A549 (cell line): ENCODE data around the gene ZBED3. TPM values are rescaled to one million over a fixed set of nuclear protein-coding genes. Genes with fewer than 3 reads are reported as not detected.

ENCODE experiments used
- ATAC-seq, 2 experiments: fragments of 200-7000 bp in 1 of 2; fragments of >200 bp in 1 of 2; cut with Nextera tagmentation in 1 of 2; cut with Tn5 transposase in 1 of 2; 3 replicates each; pipeline versions ENCODE4 v1.8.0 to v1.9.1; 2018 to 2020; ENCODE audit warnings: mild to moderate bottlenecking in 1 of 2, moderate library complexity in 1 of 2
- CTCF ChIA-PET: fragments of 300-600 bp; sonication (Branson Sonifier 250); formaldehyde crosslinking; extraction: SDS; loops from one replicate; lab custom pipeline; 2021; ENCODE audit warnings: antibody characterized with exemption, inconsistent platforms; lab: Yijun Ruan, JAX
- POLR2A ChIA-PET: fragments of 350-600 bp; formaldehyde crosslinking; extraction: SDS; loops from one replicate; lab custom pipeline; 2021; ENCODE audit warnings: antibody characterized with exemption, inconsistent platforms; lab: Yijun Ruan, JAX
- DNase-seq, 2 experiments: peaks; one replicate each; pipeline versions ENCODE4 v3.0.0 to v3.0.0-alpha.2; 2011 to 2016; ENCODE audit warnings: low read depth in 1 of 2, low spot score in 1 of 2
- FAIRE-seq: peaks from 2 replicates; lab custom pipeline; 2011; peaks lifted over from hg19 to GRCh38; lab: Jason Lieb, UNC
- H3K27ac ChIP-seq, 2 experiments: fragments of >200 bp; sonication (Bioruptor Twin); formaldehyde crosslinking; 3 replicates each; pipeline ENCODE4 v1.5.1; 2016 to 2017
- H3K4me1 ChIP-seq: fragments of >200 bp; sonication (Bioruptor Twin); formaldehyde crosslinking; 3 replicates; pipeline ENCODE4 v1.6.1; 2016
- H3K4me2 ChIP-seq: fragments of >200 bp; sonication (Bioruptor Twin); formaldehyde crosslinking; 3 replicates; pipeline ENCODE4 v1.6.1; 2016
- H3K4me3 ChIP-seq: fragments of >200 bp; sonication (Bioruptor Twin); formaldehyde crosslinking; 3 replicates; pipeline ENCODE4 v1.5.1; 2016
- H3K9me3 ChIP-seq: fragments of >200 bp; sonication (Bioruptor Twin); formaldehyde crosslinking; 3 replicates; pipeline ENCODE4 v1.6.1; 2016
- CHD2 ChIP-seq: fragments of 150-350 bp; IDR thresholded peaks from 2 replicates; pipeline ENCODE4 v1.6.1; 2014; ENCODE audit warnings: low read length; ENCODE audit not compliant: partially characterized antibody
- EHF ChIP-seq: fragments of 250-450 bp; sonication (Bioruptor Pico); IDR thresholded peaks from 2 replicates; pipeline ENCODE4 v1.5.0; 2020; ENCODE audit warnings: mild to moderate bottlenecking
- ESRRA ChIP-seq: fragments of 150-350 bp; IDR thresholded peaks from 2 replicates; pipeline ENCODE4 v1.6.1; 2014; ENCODE audit warnings: mild to moderate bottlenecking, low read length, borderline replicate concordance
- FOSB ChIP-seq: fragments of 250-450 bp; sonication (Bioruptor Pico); IDR thresholded peaks from 2 replicates; pipeline ENCODE4 v1.5.0; 2020; ENCODE audit warnings: mild to moderate bottlenecking, moderate library complexity
- GATA3 ChIP-seq: IDR thresholded peaks from 2 replicates; pipeline ENCODE4 v1.6.1; 2012; ENCODE audit warnings: borderline replicate concordance
- HOXA7 ChIP-seq: fragments of 250-450 bp; sonication (Bioruptor Pico); IDR thresholded peaks from 2 replicates; pipeline ENCODE4 v1.5.0; 2020; ENCODE audit warnings: mild to moderate bottlenecking, moderate library complexity
- HOXB13 ChIP-seq: fragments of 250-450 bp; sonication (Bioruptor Pico); IDR thresholded peaks from 2 replicates; pipeline ENCODE4 v1.5.0; 2020; ENCODE audit warnings: low read depth, mild to moderate bottlenecking, moderate library complexity
- KDM5A ChIP-seq: fragments of 200-600 bp; sonication (generic); IDR thresholded peaks from 2 replicates; pipeline ENCODE4 v1.6.1; 2016; ENCODE audit warnings: antibody characterized with exemption, mild to moderate bottlenecking
- MAFK ChIP-seq: fragments of 450-650 bp; IDR thresholded peaks from 2 replicates; pipeline ENCODE4 v1.6.1; 2014; ENCODE audit not compliant: partially characterized antibody
- MAZ ChIP-seq: fragments of 150-350 bp; IDR thresholded peaks from 2 replicates; pipeline ENCODE4 v1.6.1; 2014; ENCODE audit warnings: antibody characterized with exemption, low read depth, low read length, borderline replicate concordance
- RAD21 ChIP-seq, 2 experiments: fragments of >200 bp in 1 of 2; sonication (Bioruptor Twin) in 1 of 2; formaldehyde crosslinking in 1 of 2; IDR thresholded peaks in 1 of 2; conservative IDR thresholded peaks in 1 of 2; 2 replicates in 1 of 2; 3 replicates in 1 of 2; pipeline ENCODE4 v1.6.1; 2012 to 2018; ENCODE audit warnings: inconsistent platforms in 1 of 2
- RCOR1 ChIP-seq: fragments of 150-350 bp; IDR thresholded peaks from 2 replicates; pipeline ENCODE4 v1.6.1; 2014; ENCODE audit warnings: antibody characterized with exemption, low read length, low read depth
- TP53 ChIP-seq: fragments of 250-450 bp; sonication (Bioruptor Pico); IDR thresholded peaks from 2 replicates; pipeline ENCODE4 v1.5.0; 2021; ENCODE audit warnings: mild to moderate bottlenecking, moderate library complexity
- ZC3H11A ChIP-seq: fragments of 450-650 bp; IDR thresholded peaks from 2 replicates; pipeline ENCODE4 v1.6.1; 2014; ENCODE audit warnings: antibody characterized with exemption, mild to moderate bottlenecking
- ZNF302 ChIP-seq: fragments of 250-450 bp; sonication (Bioruptor Pico); IDR thresholded peaks from 2 replicates; pipeline ENCODE4 v1.9.0; 2021; ENCODE audit warnings: inconsistent platforms, mild to moderate bottlenecking, moderate library complexity
- WGBS: methylation state at CpG from one replicate; pipeline ENCODE4 v1.1.6; 2017; ENCODE audit errors: missing lambda C conversion rate; 5-methylcytosine and 5-hydroxymethylcytosine counted together
- polyA plus RNA-seq, 4 experiments: library from polyadenylated mRNA; depleted of rRNA in 3 of 4; stranded (reverse); fragments of >200 nt; fragmentation: RNase III in 1 of 4; extraction: RNeasy Plus Mini Kit Qiagen cat#74134 plus additional on column Dnase treatment in 1 of 4; gene quantifications; 2 replicates in 3 of 4; 3 replicates in 1 of 4; pipeline ENCODE4 v1.2.3, GENCODE V29; 2011 to 2017
- TF ChIP-seq, protein P1 (sequence below): fragments of 450-650 bp; IDR thresholded peaks from 2 replicates; pipeline ENCODE4 v1.6.1; 2014; ENCODE audit warnings: antibody characterized with exemption
- TF ChIP-seq, protein P2 (sequence below): fragments of >200 bp; sonication (Bioruptor Twin); formaldehyde crosslinking; IDR thresholded peaks from 3 replicates; pipeline ENCODE4 v1.5.1; 2016
- TF ChIP-seq, protein P3 (sequence below): fragments of >200 bp; sonication (Bioruptor Twin); formaldehyde crosslinking; IDR thresholded peaks from 2 replicates; pipeline ENCODE4 v1.6.1; 2016

Gene ZBED3
- polyA plus RNA-seq, 2 of the 4 experiments (the other 2 are of a cell fraction): 4.1 to 10.5 TPM

DNA sequence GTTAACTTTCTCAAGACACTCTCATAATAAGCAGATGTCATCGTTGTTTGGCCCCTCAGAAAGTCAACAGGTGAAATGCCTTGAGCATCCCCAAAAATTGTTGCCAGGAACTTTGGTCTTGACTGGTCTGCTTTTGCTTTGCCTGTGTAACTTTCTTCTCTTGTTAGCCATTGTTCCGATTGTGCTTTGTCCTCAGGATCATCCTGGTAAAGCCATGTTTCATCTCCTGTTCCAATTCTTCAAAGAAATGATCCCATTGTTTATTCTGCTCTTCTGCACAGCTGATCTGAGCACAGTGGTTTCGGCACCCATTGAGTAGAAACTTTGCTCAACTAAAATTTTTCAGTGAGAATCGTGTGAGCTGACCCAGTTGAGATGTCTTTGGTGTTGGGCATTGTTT lies 8.1 kb upstream of the ZBED3 start:
- Histone ChIP-seq H3K27ac (no peak overlapping the region), H3K4me1 (no peaks in the 10 kb centered on the region), H3K9me3 (no peaks in the 10 kb centered on the region), H3K4me3 (no peak overlapping the region), H3K4me2 (no peak overlapping the region)
- DNase-seq (no peak), FAIRE-seq (peak; percentile 23), ATAC-seq (no peak)
- WGBS: 56% methylated on average over 4 of the region's 4 CpGs
- ChIA-PET POLR2A (interaction anchor here (0.7 kb wide), 1 partner anchor 9 kb away, joined by 3 read pairs; no protein-coding TSS in a partner anchor), CTCF (interaction anchor here (0.7 to 3.9 kb wide), 2 partner anchors 9 to 18 kb away, joined by 3 to 16 read pairs; no protein-coding TSS in a partner anchor)
- TF ChIP-seq ZC3H11A (no peak), FOSB (no peak), KDM5A (no peak), RCOR1 (no peak), HOXB13 (CRISPR knock-in tag) (no peak), MAZ (no peak), RAD21 (conservative IDR thresholded peaks at IDR 0.05 in 1 of 2, IDR thresholded peaks at IDR 0.05 in 1 of 2) (no peak), ESRRA (no peak), MAFK (no peak), GATA3 (no peak), HOXA7 (no peak), EHF (CRISPR knock-in tag) (no peak), ZNF302 (CRISPR knock-in tag) (no peak), TP53 (CRISPR knock-in tag) (no peak)
- TF ChIP-seq, protein P1, sequence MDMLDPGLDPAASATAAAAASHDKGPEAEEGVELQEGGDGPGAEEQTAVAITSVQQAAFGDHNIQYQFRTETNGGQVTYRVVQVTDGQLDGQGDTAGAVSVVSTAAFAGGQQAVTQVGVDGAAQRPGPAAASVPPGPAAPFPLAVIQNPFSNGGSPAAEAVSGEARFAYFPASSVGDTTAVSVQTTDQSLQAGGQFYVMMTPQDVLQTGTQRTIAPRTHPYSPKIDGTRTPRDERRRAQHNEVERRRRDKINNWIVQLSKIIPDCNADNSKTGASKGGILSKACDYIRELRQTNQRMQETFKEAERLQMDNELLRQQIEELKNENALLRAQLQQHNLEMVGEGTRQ: no peak
- TF ChIP-seq, protein P2, sequence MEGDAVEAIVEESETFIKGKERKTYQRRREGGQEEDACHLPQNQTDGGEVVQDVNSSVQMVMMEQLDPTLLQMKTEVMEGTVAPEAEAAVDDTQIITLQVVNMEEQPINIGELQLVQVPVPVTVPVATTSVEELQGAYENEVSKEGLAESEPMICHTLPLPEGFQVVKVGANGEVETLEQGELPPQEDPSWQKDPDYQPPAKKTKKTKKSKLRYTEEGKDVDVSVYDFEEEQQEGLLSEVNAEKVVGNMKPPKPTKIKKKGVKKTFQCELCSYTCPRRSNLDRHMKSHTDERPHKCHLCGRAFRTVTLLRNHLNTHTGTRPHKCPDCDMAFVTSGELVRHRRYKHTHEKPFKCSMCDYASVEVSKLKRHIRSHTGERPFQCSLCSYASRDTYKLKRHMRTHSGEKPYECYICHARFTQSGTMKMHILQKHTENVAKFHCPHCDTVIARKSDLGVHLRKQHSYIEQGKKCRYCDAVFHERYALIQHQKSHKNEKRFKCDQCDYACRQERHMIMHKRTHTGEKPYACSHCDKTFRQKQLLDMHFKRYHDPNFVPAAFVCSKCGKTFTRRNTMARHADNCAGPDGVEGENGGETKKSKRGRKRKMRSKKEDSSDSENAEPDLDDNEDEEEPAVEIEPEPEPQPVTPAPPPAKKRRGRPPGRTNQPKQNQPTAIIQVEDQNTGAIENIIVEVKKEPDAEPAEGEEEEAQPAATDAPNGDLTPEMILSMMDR: no peak
- TF ChIP-seq, protein P3, sequence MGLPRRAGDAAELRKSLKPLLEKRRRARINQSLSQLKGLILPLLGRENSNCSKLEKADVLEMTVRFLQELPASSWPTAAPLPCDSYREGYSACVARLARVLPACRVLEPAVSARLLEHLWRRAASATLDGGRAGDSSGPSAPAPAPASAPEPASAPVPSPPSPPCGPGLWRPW: no peak

DNA sequence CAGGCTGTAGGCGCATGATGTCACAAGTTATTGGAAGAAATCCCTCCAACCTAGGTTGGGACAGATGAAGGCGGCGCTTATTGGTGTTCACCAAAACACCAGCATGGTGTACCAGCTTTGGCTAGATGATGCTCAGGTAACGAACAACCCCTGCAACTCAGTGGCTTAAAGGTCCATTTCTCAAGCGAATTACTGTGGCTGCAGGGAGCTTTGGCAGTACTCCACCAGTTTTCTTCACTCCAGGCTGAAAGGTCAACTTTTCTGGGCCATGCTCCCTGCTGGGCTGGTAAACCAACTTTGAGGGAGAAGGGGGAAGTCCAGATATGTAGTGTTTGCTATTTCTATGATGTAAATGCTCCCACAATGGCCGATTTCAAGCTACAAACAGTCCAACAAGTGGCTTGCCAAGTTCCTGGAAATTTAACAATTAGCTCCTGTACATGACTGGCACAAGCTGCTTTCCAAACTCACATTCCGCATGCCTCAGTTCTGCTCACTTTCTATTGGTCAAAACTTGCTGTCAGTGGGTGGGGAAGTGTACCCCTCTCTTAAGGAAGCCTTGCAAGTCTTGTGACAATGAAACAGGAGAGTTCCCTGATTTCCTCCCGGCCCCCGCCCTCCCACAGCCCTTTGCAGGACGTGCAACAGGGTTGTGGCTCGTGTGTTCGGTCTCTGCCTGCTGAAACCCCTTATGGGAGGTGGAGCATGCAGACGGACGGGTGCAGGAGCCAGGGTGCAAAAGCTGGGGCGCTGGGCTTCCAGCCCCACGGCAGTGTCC lies 588 bp upstream of the ZBED3 start:
- no peak for DNase-seq
- FAIRE-seq: no peak
- peak overlapping the region; percentile 54 for H3K4me3 ChIP-seq
- peak; percentile 69 to 73 for ATAC-seq
- H3K9me3 ChIP-seq: no peaks in the 10 kb centered on the region
- H3K27ac ChIP-seq: peak overlapping the region; percentile 83 to 97
- ChIA-PET POLR2A (interaction anchor here (1.6 to 2.3 kb wide), 2 partner anchors 404 to 543 kb away, joined by 4 to 10 read pairs; partner anchors contain the start of gene WDR41), CTCF (interaction anchor here (1.3 to 5.9 kb wide), 5 partner anchors 10 to 405 kb away, joined by 5 to 58 read pairs (median 7); partner anchors contain the start of gene WDR41)
- peaks cover 18% of the 10 kb centered on the region for H3K4me1 ChIP-seq
- peak overlapping the region; percentile 75 for H3K4me2 ChIP-seq
- TF ChIP-seq HOXB13 (CRISPR knock-in tag): no peak
- 58% methylated on average over 16 of the region's 16 CpGs for WGBS

DNA sequence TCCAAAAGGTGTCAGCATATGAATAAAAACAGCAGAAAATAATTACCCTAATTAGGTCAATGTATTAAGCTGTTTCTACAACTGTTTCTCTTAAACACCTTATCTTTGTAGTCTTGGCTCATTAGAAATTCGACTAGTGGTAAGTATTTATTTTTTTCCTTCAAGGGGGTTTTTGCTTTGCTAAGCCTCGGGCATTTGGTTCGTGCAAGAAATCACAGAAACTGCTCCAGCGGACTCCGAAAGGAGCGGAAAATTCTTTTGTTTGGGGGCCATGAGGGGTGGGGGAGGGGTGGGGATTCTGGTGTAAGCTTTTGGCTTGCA lies 757 bp downstream of the ZBED3 start:
- Histone ChIP-seq H3K4me2 (peak overlapping the region; percentile 75), H3K27ac (peak overlapping the region; percentile 83 to 97), H3K4me3 (peak overlapping the region; percentile 54)
- 5% methylated on average over 6 of the region's 6 CpGs for WGBS
- FAIRE-seq: no peak
- TF ChIP-seq, protein P3: no peak
- peak; percentile 10 for TF ChIP-seq CHD2
- TF ChIP-seq, all 56 proteins: peak for 1
- no peak for ATAC-seq
- CTCF ChIA-PET: interaction anchor here (0.7 to 5.9 kb wide), 14 partner anchors 9 to 406 kb away, joined by 3 to 58 read pairs (median 4); partner anchors contain the start of gene WDR41
- POLR2A ChIA-PET: interaction anchor here (0.5 to 2.3 kb wide), 8 partner anchors 8 to 544 kb away, joined by 3 to 14 read pairs (median 4); partner anchors contain the start of genes AGGF1 and WDR41
- DNase-seq: no peak
- Histone ChIP-seq H3K9me3 (no peaks in the 10 kb centered on the region), H3K4me1 (peaks cover 18% of the 10 kb centered on the region)
